Stimulated activated naive CD8-positive, alpha-beta T cell treated with anti-CD3 and anti-CD28 coated beads, Interleukin-15, Interleukin-2, amounts not matched to agents 100 U/mL and 50 U/mL, for 24 hours (primary cell): ENCODE results near the gene HMGXB3.

Experiments
- ATAC-seq: fragments of 150-1000 bp; cut with Tn5 transposase; one replicate; pipeline ENCODE4 v1.10.0; 2021
- DNase-seq: peaks from one replicate; pipeline ENCODE4 v3.0.0; 2021

HMGXB3 gene

DNA sequence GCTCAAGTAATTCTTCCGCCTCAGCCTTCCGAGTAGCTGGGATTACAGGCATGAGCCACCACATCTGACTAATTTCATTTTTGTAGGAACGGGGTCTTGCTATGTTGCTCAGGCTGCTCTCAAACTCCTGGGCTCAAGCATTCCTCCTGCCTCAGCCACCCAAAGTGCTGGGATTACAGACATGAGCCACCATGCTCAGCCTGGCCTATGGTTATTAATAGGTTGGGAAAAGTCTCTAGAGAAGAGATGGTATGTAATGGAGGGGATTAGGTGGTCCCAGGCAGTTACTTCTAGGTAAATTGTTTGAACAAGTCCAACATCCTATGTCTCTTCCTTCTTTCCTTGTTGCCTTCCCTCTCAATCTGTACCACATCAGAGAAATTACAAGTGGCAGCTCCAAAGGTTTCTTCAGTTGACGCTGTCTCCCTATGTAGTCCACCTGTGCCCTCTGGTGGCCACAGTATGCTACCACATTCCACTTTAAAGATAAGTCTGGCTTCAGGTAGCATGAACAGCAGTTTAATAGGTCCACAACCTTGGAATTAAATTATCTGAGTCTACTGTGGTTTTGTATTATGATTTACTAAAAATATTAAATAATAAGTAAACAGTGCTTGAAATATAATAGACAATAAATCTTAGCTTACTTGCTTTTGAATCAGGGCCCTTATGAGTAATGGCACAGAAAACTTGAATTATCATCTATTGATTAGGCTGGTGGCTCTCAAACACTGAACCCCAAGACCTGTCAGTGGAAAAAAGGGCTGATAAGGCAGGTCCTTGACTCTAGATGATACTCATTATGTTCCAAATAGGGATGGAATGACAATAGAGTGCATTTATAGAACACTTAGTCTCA is 9.8 kb upstream of the HMGXB3 start:
- ATAC-seq (peak; percentile 83), DNase-seq (peak; percentile 70)

DNA sequence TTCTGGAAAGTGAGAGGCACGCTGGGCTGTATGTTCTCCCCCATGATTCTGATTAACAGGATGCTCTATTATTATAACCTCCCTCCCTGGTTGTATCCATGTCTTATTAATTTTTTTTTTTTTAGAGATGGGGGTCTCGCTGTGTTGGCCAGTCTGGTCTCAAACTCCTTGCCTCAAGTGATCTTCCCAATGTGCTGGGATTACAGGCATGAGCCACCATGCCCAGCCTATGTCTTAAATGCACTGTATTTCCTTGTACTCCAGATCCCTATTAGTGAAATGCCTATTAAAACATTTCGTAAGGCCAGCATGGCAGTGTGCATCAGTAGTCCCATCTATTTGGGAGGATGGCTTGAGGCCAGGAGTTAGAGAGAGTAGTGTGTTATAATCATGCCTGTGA is 7.1 kb upstream of the HMGXB3 start:
- DNase-seq (no peak), ATAC-seq (no peak)

- no peak for DNase-seq
- ATAC-seq = no peak
Observed at GRCh38 chr5:149995385-149996204, 4.9 kb upstream of the HMGXB3 start.

- ATAC-seq = no peak
Observed at GRCh38 chr5:149996205-149996890, 4.2 kb upstream of the HMGXB3 start.

GRCh38 chr5:149998281-149998680 is 2.3 kb upstream of the HMGXB3 start:
- no peak for DNase-seq
- ATAC-seq = no peak

More at GRCh38 chr5:149996205-149996890, 4.2 kb upstream of the HMGXB3 start:
- no peak for DNase-seq

DNA sequence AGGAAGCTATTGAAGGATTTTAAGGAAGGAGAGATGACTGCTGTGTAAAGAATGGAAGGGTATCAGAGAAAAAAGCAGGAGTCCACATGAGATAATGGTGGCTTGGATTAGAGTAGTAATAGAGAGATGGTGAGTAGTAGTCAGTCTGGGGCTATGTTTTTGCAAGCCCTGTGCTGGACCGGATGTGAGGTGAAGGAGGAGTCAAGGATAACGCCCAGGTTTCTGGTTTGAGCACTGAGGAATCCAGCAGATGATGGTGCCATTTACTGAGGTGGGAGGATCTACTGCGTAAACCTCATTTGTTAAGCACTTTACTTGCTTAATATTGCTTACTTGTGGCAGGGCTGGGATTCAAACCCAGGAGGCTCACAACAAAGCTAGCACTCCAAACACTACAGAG is 1.2 kb upstream of the HMGXB3 start:
- ATAC-seq (no peak), DNase-seq (no peak)

- no peak for DNase-seq
- ATAC-seq = no peak
Observed at GRCh38 chr5:149999866-150000255, 678 bp upstream of the HMGXB3 start.

GRCh38 chr5:150000990-150001659 is 586 bp downstream of the HMGXB3 start:
- DNase-seq (peak; percentile 51), ATAC-seq (no peak)

GRCh38 chr5:150001660-150002486 is 1.3 kb downstream of the HMGXB3 start:
- peak; percentile 53 for DNase-seq
- peak; percentile 71 for ATAC-seq

DNA sequence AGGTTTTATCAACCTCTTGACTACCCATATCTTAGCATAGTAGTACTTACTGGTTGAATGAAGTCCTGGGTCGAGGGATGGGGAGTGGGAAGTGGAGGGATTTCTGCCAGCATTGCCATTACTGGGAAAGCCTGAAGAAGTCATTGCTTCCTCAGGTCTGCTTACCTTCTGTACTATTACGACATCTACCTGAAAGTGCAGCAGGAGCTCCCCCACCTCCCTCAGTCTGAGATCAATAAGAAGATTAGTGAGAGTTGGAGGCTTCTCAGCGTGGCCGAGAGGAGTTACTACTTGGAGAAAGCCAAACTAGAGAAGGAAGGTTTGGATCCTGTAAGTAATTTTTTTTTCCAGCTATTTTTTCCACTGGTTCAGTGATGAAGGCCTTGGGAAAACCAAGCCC is 5.8 kb downstream of the HMGXB3 start:
- ATAC-seq (no peak), DNase-seq (no peak)

GRCh38 chr5:150007050-150007449 is 6.5 kb downstream of the HMGXB3 start:
- DNase-seq (no peak), ATAC-seq (no peak)

DNA sequence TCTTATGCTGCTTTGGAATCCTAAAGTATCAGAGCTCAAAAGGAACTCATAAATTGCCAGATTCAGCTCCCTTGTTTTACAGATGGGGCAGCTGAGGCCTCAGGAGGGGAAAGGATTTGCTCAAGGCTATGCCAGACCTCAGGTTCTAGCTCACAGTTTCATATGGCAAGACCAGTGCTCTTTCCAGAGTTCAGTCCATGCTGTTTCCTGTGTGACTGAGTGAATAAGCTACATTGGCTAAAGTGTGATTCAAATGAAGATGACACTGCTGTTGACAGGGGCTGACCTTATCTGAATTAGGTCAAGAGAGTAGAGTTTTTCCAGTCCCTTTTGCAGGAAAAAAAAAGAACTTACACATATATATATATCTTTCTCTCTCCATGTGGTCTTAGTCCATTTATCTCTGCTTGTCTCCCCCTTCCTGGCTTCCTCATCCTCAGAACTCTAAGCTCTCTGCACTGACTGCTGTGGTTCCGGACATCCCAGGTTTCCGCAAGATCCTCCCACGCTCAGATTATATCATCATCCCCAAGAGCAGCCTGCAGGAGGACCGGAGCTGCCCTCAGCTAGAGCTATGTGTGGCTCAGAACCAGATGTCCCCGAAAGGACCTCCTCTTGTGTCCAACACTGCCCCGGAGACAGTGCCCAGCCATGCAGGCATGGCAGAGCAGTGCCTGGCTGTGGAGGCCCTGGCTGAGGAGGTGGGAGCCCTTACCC is 9.3 kb downstream of the HMGXB3 start:
- ATAC-seq (peak; percentile 42), DNase-seq (no peak)

DNA sequence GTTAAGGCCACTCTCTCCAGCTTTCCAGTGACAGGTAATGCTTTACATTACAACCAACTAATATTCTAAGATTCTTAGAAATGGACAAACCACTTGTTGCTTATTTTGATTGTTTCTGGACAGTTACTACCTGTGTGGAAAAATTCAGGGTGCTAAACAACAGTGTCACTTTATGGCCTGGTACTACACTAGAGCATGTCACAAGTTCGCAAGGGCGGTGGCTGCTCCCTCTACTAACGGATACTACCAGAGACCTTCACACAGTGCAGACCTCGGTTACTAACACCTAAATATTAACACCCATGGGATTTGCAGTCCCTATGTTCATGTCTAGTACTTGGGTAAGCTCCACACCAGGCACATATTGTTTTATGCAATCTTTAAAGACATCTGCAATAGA is 13.4 kb downstream of the HMGXB3 start:
- ATAC-seq (no peak), DNase-seq (no peak)

GRCh38 chr5:150014456-150014855 is 13.9 kb downstream of the HMGXB3 start:
- DNase-seq (no peak), ATAC-seq (no peak)

- ATAC-seq = no peak
Observed at GRCh38 chr5:150015415-150015814, 14.9 kb downstream of the HMGXB3 start.

GRCh38 chr5:150016537-150016936 is 16.0 kb downstream of the HMGXB3 start:
- no peak for ATAC-seq
- no peak for DNase-seq

More at GRCh38 chr5:150015415-150015814, 14.9 kb downstream of the HMGXB3 start:
- DNase-seq = no peak

DNA sequence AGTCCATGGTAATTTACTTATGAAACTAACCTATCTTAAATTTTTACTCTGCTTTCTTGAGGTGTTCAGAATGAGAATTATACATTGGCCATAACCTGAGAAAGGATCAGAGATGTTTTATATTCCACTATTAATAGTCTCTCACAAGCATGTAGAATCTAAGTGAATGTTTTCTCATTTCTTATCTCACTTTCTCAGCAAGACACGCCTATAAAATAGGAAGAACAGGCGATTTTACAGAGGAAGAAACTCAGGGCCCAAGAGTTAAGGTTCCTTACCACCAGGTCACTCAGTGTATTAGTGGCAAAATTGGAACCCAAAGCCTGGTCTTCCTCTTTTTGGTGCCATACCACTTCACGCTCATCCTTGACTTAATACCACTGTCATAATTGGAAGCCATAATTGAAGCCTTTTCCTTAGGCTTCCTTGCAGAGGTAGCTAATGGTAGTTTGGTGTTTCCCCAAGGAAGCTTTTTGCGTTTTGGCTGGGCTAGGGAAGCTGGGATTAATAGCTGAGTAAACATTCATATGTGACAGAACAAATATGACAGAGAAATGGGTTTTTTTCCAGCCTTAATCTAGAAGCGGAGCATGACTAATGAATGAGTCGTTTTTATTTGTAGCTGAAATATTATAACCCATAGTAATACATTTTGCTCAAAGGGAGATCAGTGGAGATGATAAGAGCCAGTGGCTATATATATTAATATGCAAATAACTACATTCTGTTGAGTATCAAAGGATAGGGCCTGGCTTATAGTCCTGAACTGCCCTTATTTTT is 16.9 kb downstream of the HMGXB3 start:
- DNase-seq = no peak

GRCh38 chr5:150020249-150020648 is 19.7 kb downstream of the HMGXB3 start:
- no peak for ATAC-seq
- DNase-seq = no peak

More for the DNA sequence above, 16.9 kb downstream of the HMGXB3 start:
- no peak for ATAC-seq

- ATAC-seq (no peak), DNase-seq (no peak)
Observed at GRCh38 chr5:150021491-150022157, 21.1 kb downstream of the HMGXB3 start.
